Measurements from ENCODE around the gene AHCYL2.

DNA sequence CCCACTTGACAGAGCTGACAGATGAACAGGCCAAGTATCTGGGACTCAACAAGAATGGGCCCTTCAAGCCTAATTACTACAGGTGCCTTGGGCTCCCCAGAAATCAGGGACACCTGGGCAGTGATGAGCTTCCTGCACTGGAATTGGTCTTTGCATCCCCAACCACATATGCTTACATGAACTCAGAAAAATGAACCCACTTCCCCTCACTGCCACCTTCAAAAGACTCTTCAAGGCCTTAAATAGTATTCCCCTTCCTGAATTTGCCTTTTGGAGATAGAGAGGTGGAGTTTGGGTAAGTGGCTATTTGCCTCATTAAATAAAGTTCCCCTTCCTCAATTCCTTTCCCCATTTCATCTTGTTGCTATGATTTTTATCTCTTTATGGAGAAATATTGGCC is 201.7 kb downstream of the AHCYL2 start:
- TF ChIP-seq, protein P1, sequence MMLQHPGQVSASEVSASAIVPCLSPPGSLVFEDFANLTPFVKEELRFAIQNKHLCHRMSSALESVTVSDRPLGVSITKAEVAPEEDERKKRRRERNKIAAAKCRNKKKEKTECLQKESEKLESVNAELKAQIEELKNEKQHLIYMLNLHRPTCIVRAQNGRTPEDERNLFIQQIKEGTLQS (IDR thresholded peaks at IDR 0.05), result no peak
- TF ChIP-seq, protein P2, sequence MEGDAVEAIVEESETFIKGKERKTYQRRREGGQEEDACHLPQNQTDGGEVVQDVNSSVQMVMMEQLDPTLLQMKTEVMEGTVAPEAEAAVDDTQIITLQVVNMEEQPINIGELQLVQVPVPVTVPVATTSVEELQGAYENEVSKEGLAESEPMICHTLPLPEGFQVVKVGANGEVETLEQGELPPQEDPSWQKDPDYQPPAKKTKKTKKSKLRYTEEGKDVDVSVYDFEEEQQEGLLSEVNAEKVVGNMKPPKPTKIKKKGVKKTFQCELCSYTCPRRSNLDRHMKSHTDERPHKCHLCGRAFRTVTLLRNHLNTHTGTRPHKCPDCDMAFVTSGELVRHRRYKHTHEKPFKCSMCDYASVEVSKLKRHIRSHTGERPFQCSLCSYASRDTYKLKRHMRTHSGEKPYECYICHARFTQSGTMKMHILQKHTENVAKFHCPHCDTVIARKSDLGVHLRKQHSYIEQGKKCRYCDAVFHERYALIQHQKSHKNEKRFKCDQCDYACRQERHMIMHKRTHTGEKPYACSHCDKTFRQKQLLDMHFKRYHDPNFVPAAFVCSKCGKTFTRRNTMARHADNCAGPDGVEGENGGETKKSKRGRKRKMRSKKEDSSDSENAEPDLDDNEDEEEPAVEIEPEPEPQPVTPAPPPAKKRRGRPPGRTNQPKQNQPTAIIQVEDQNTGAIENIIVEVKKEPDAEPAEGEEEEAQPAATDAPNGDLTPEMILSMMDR (IDR thresholded peaks at IDR 0.05; ENCODE audit: low read depth, low read length, missing input control), result no peak
- TF ChIP-seq FOXA1 (IDR thresholded peaks at IDR 0.05), result no peak
